CD4-positive, CD25-positive, alpha-beta regulatory T cell (primary cell): Measurements from ENCODE around the gene VSIG10L2. TPM values are rescaled to one million over a fixed set of nuclear protein-coding genes. Genes with fewer than 3 reads are reported as not detected.

ENCODE experiments used
- ATAC-seq, 2 donors: fragments of 150-1000 bp; cut with Tn5 transposase; one replicate each; pipeline ENCODE4 v1.10.0; 2021; ENCODE audit warnings: low read depth in 2 of 2, moderate number of reproducible peaks in 2 of 2, moderate library complexity in 1 of 2
- DNase-seq, 3 donors: peaks; one replicate each; pipeline versions ENCODE4 v3.0.0 to v3.0.0-alpha.2; 2012 to 2022; ENCODE audit warnings: mixed read lengths in 1 of 3
- H3K27ac ChIP-seq: one replicate; pipeline ENCODE4 v1.7.0; 2013; ENCODE audit warnings: mild to moderate bottlenecking, low read length; ENCODE audit not compliant: insufficient read depth, poor library complexity, severe bottlenecking
- H3K27me3 ChIP-seq: one replicate; pipeline ENCODE4 v1.7.0; 2013; ENCODE audit warnings: low read length; ENCODE audit not compliant: control insufficient read depth, insufficient read depth
- H3K36me3 ChIP-seq: one replicate; pipeline ENCODE4 v1.7.0; 2013; ENCODE audit warnings: mild to moderate bottlenecking, low read length, moderate library complexity; ENCODE audit not compliant: control insufficient read depth, insufficient read depth
- H3K4me1 ChIP-seq: 2 replicates; pipeline ENCODE4 v1.7.0; 2013; ENCODE audit warnings: mild to moderate bottlenecking, low read length; ENCODE audit not compliant: insufficient read depth, control insufficient read depth, poor library complexity, severe bottlenecking
- H3K4me3 ChIP-seq: one replicate; pipeline ENCODE4 v1.7.0; 2013; ENCODE audit warnings: low read depth, mild to moderate bottlenecking, low read length, moderate library complexity
- H3K9me3 ChIP-seq, 2 experiments: 1 replicate in 1 of 2; 2 replicates in 1 of 2; pipeline ENCODE4 v1.7.0; 2013; ENCODE audit warnings: low read length in 2 of 2, mild to moderate bottlenecking in 1 of 2, moderate library complexity in 1 of 2; ENCODE audit not compliant: control insufficient read depth in 2 of 2
- H3K27ac Mint-ChIP-seq, 3 donors: one replicate each; pipeline ENCODE4 v1.8.0; 2020 to 2022; ENCODE audit warnings: mild to moderate bottlenecking in 3 of 3, mixed read lengths in 3 of 3, moderate library complexity in 2 of 3
- H3K27me3 Mint-ChIP-seq: one replicate; pipeline ENCODE4 v1.8.0; 2022; ENCODE audit warnings: mild to moderate bottlenecking, mixed read lengths
- H3K36me3 Mint-ChIP-seq: one replicate; pipeline ENCODE4 v1.8.0; 2020; ENCODE audit warnings: mixed read lengths
- H3K4me1 Mint-ChIP-seq, 4 donors: one replicate each; pipeline ENCODE4 v1.8.0; 2020 to 2022; ENCODE audit warnings: mixed read lengths in 4 of 4, mild to moderate bottlenecking in 1 of 4
- H3K4me3 Mint-ChIP-seq, 4 donors: one replicate each; pipeline ENCODE4 v1.8.0; 2020 to 2022; ENCODE audit warnings: mild to moderate bottlenecking in 4 of 4, mixed read lengths in 4 of 4, moderate library complexity in 3 of 4
- H3K9me3 Mint-ChIP-seq, 7 donors: one replicate each; pipeline ENCODE4 v1.8.0; 2020 to 2022; ENCODE audit warnings: mixed read lengths in 7 of 7, mild to moderate bottlenecking in 3 of 7, moderate library complexity in 2 of 7
- polyA plus RNA-seq, 4 donors: library from polyadenylated mRNA; unstranded; fragments of 300-500 nt; fragmentation: Illumina TruSeq; gene quantifications; one replicate each; pipeline ENCODE4 v1.2.3, GENCODE V29; 2021
- total RNA-seq: library from RNA; stranded (reverse); gene quantifications from one replicate; pipeline ENCODE4 v1.2.3, GENCODE V29; 2022

VSIG10L2 gene
- total RNA-seq = not detected
- not detected for polyA plus RNA-seq

DNA sequence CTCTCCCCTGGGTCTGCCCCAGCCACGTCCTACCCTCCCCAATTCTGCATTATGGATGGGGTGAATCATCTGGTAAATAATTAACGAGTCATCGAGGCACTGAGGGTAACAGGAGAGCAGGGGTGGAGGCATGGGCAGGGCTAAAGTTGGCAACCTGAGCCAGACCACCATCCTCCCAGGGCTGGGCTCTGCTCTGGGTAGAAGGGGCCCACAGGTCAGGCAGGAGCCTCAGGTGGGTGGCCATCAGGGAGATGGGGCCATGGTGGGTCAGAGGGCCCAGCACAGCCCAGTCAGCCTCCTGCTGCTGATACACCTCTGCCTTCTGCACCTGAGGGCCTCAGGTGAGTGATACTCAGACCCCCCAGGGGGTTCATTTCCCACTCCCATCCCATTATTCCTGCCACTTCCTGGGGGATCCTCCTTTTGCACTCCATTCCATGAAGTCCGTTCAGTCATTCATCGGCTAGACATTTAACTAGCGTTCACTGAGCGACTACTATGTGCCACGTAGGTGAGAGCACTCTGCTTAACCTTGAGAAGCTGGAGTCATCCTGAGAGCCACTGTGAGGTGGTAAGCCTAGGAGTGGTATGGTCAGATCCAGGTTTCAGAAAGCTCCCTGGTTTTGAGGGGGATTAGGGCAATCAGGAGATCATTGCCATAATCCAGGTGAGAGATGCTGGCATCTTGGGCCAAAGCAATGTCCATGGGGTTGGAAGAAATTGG lies at the start of gene VSIG10L2:
TSS of gene VSIG10L2 (plus strand) at position 248 of the 724 bp plus-strand sequence. CDS start at position 260, 12 bp downstream.
- no peaks in the 10 kb centered on the region for H3K27me3 ChIP-seq
- Mint-ChIP-seq H3K27me3 (no peaks in the 10 kb centered on the region), H3K4me3 (no peak within 1 kb of the TSS), H3K36me3 (no peaks in the 10 kb centered on the region), H3K4me1 (peaks cover 0 to 5% (median 0%) of the 10 kb centered on the region in 4 donors), H3K27ac (no peak within 1 kb of the TSS), H3K9me3 (no peaks in the 10 kb centered on the region)
- no peak within 1 kb of the TSS for H3K4me3 ChIP-seq
- H3K9me3 ChIP-seq = no peaks in the 10 kb centered on the region
- ATAC-seq (no peak), DNase-seq (no peak)
- H3K36me3 ChIP-seq = no peaks in the 10 kb centered on the region
- no peak within 1 kb of the TSS for H3K27ac ChIP-seq
- H3K4me1 ChIP-seq = no peaks in the 10 kb centered on the region

DNA sequence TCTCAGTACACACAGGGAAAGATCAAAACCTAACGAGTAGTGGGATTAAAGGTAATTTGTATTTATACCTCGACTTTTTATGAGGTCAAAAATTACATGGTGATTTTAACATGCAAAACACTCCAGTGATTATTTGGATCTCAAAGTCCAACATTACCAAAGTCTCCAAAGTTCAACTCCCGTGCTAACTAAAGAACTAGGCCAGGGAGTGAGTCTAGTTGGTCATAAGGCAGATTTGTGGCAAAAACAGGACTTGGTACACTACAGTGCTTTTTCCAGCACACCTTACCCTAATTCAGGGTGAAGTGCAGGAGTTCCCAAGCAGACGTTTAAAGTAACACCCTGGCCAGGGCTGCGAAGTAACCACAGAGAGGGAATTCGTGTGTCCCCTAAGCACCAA lies 44.0 kb upstream of the VSIG10L2 start:
- H3K27ac Mint-ChIP-seq = peak overlapping the region in 1 of 3 donors; percentile 66
- ATAC-seq = no peak
- Histone ChIP-seq H3K36me3 (peaks cover 12% of the 10 kb centered on the region), H3K4me3 (peak overlapping the region; percentile 3), H3K27ac (no peak overlapping the region), H3K4me1 (peaks cover 24% of the 10 kb centered on the region), H3K9me3 (no peaks in the 10 kb centered on the region), H3K27me3 (peaks cover 15% of the 10 kb centered on the region)
- DNase-seq = no peak
- H3K4me3 Mint-ChIP-seq = peak overlapping the region; percentile 77 to 92 (median 82)
- H3K9me3 Mint-ChIP-seq = peaks cover 0 to 4% (median 0%) of the 10 kb centered on the region in 7 donors
- peaks cover 22 to 54% (median 40%) of the 10 kb centered on the region in 4 donors for H3K4me1 Mint-ChIP-seq
- peaks cover 20% of the 10 kb centered on the region for H3K36me3 Mint-ChIP-seq
- H3K27me3 Mint-ChIP-seq = peaks cover 29% of the 10 kb centered on the region

DNA sequence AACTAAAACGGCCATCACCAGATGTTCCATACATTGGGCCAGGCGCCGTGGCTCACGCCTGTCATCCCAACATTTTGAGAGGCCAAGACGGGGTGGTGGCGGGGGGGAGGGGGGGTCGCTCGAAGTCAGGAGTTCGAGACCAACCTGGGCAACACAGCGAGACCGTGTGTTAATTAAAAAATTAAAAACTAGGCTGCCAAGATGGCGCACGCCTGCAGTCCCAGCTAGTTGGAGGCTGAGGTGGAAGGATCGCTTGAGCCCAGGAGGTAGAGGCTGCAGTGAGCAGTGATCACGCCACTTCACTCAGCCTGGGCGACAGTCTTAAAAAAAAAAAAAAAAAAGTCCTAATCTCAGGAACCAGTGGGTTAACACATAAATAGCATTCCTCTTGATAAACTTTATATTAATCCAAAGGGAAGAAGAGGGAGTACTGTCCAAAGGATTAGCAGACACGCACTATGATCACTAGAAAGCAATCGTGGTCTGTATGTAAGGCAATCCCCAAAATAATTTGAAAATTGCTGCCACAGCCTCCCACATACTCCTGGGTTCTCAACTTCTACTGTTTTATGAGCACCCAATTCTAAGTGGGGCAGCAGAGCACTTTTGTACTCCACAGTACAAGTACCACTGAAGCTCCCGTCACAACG lies 43.4 kb upstream of the VSIG10L2 start:
- Mint-ChIP-seq H3K4me1 (peaks cover 22 to 50% (median 38%) of the 10 kb centered on the region in 4 donors), H3K4me3 (peak overlapping the region; percentile 90 to 98 (median 93)), H3K27me3 (peaks cover 34% of the 10 kb centered on the region), H3K9me3 (peaks cover 0 to 4% (median 0%) of the 10 kb centered on the region in 7 donors), H3K27ac (peak overlapping the region; percentile 93), H3K36me3 (peaks cover 20% of the 10 kb centered on the region)
- H3K4me3 ChIP-seq = peak overlapping the region; percentile 100
- ATAC-seq (no peak), DNase-seq (no peak)
- H3K36me3 ChIP-seq = peaks cover 12% of the 10 kb centered on the region
- H3K27me3 ChIP-seq = peaks cover 15% of the 10 kb centered on the region
- H3K9me3 ChIP-seq = no peaks in the 10 kb centered on the region
- peaks cover 24% of the 10 kb centered on the region for H3K4me1 ChIP-seq
- H3K27ac ChIP-seq = peak overlapping the region; percentile 68

DNA sequence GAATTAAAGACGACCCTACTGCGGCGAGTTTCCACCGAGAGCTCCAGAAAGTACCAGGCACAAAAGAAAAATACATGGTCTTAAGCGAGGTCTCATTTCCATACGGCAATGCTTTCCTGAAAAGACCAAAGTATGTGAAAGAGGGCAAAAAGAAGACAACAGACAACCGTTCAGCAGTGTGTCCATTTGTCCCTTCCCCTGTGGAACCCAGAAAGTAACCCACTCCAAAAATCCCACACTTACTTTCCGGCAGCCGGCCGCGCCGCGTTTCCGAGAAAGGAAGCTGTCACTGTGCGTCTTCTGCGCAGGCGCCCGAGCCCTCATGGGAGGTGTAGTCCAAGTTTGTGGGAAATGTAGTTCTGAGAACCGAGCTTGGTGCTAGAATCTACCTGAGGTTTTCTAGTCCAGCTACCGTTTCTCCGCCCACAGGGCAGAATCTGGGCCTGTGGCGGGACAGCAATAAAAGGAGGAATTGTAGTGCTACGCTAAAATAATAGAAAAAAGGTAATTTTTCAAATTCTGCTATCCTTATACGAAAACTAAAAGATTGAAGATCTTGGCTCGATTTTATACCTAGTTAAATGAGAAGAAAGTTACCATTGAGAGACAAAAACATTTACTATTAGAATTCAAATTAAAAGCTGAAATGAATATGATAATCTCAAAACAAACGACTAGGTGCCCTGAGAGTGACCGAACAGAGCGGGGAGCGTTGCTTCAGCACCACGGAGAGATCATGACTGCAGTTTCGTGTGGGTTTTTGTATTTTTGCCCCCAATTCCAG lies 42.7 kb upstream of the VSIG10L2 start, which contains the start of gene PUS3:
TSS of gene PUS3 (minus strand) at position 280 of the 784 bp plus-strand sequence. CDS start 6,922 bp downstream, outside the sequence.
- Mint-ChIP-seq H3K4me1 (peaks cover 20 to 46% (median 33%) of the 10 kb centered on the region in 4 donors), H3K36me3 (peaks cover 16% of the 10 kb centered on the region), H3K4me3 (peak within 1 kb of the TSS; percentile 90 to 98 (median 93)), H3K27me3 (peaks cover 42% of the 10 kb centered on the region), H3K27ac (peak within 1 kb of the TSS; percentile 93), H3K9me3 (peaks cover 0 to 4% (median 0%) of the 10 kb centered on the region in 7 donors)
- peaks cover 15% of the 10 kb centered on the region for H3K27me3 ChIP-seq
- H3K36me3 ChIP-seq = peaks cover 12% of the 10 kb centered on the region
- DNase-seq = peak; percentile 78 to 90 (median 86)
- peak within 1 kb of the TSS; percentile 100 for H3K4me3 ChIP-seq
- peak within 1 kb of the TSS; percentile 68 for H3K27ac ChIP-seq
- no peaks in the 10 kb centered on the region for H3K9me3 ChIP-seq
- peak; percentile 89 to 91 for ATAC-seq
- peaks cover 24% of the 10 kb centered on the region for H3K4me1 ChIP-seq

DNA sequence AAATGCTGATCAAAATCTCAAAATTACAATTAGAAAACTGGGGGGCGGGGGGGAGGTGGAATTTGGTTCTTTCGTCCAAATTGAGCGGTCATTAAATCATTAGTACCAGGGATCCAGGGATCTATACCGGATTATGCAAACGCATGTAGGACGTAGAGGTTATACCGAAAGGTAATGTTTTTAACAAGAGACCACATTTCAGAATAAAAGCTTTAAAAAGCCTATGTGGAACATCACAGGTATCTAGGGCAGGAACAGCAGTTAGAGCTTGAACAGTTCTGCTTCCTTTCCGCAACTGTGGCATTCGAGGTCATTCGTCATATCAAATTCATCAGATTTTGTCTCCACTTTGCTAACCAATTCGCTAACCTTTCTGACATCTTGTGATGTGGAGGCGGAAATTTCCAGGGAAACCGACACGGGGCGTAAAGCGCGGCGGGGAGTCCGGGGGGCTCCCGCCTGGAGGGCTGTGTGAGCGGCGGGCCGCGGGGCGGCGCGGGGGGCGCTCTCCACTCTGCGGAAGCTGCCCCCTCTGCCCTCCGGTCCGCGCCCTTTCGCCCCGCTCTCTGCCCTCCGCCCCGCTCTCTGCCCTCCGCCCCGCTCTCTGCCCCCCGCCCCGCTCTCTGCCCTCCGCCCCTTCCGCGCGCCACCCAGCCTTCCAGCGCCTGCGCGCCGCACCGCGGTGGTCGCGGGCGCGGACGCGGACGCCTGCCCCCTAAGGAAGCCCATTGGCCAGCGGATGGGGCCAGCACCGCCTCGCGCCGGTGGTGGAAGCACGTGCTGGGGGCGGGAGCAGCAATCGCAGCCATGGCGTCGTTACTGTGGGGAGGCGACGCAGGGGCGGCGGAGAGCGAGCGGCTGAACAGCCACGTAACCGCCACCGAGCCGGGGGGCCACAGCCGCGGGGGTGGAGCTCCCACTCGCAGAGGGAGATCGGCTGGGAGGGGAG lies 41.9 kb upstream of the VSIG10L2 start, which contains the start of gene DDX25:
TSS of gene DDX25 (plus strand) at position 798 of the 949 bp plus-strand sequence. CDS start at position 808, 10 bp downstream.
- Mint-ChIP-seq H3K4me1 (peaks cover 20 to 43% (median 32%) of the 10 kb centered on the region in 4 donors), H3K27me3 (peaks cover 45% of the 10 kb centered on the region), H3K36me3 (peaks cover 15% of the 10 kb centered on the region), H3K27ac (peak within 1 kb of the TSS; percentile 93), H3K4me3 (peak within 1 kb of the TSS; percentile 90 to 98 (median 93)), H3K9me3 (peaks cover 0 to 4% (median 0%) of the 10 kb centered on the region in 7 donors)
- H3K27me3 ChIP-seq = peaks cover 22% of the 10 kb centered on the region
- H3K36me3 ChIP-seq = peaks cover 12% of the 10 kb centered on the region
- peak; percentile 12 to 17 (median 16) for DNase-seq
- H3K27ac ChIP-seq = no peak within 1 kb of the TSS
- H3K9me3 ChIP-seq = no peaks in the 10 kb centered on the region
- peaks cover 24% of the 10 kb centered on the region for H3K4me1 ChIP-seq
- H3K4me3 ChIP-seq = peak within 1 kb of the TSS; percentile 100
- no peak for ATAC-seq

DNA sequence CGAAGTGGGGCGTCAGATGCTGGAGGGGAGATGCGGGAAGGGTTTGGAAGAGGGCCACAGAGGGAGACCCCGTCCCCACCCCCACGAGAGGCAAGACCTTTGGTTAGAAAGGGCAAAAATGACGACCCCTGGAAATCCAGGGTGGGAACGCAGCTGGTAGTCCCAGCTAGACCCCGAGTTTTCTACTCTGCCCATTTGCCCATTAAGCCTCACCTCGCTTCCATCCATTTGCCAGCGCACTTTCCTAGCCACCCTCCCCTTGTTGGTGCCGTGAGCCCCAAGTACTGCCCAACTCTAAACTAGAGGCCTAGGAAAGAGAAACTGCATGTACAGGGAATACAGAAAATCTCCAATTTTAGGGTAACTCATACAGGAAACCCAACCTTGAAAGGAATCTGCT lies 41.2 kb upstream of the VSIG10L2 start:
- H3K4me1 ChIP-seq = peaks cover 24% of the 10 kb centered on the region
- peaks cover 8% of the 10 kb centered on the region for H3K36me3 Mint-ChIP-seq
- no peak for ATAC-seq
- DNase-seq = no peak
- H3K4me3 ChIP-seq = no peak overlapping the region
- H3K27me3 Mint-ChIP-seq = peaks cover 47% of the 10 kb centered on the region
- peaks cover 7% of the 10 kb centered on the region for H3K36me3 ChIP-seq
- H3K4me3 Mint-ChIP-seq = peak overlapping the region; percentile 39 to 88 (median 83)
- peaks cover 24% of the 10 kb centered on the region for H3K27me3 ChIP-seq
- peaks cover 0 to 4% (median 0%) of the 10 kb centered on the region in 7 donors for H3K9me3 Mint-ChIP-seq
- H3K9me3 ChIP-seq = no peaks in the 10 kb centered on the region
- H3K4me1 Mint-ChIP-seq = peaks cover 13 to 39% (median 29%) of the 10 kb centered on the region in 4 donors
- H3K27ac Mint-ChIP-seq = no peak overlapping the region
- no peak overlapping the region for H3K27ac ChIP-seq
